ENCODE results near the gene ZNF606.

The ZNF606 gene

GRCh38 chr19:58002384-58003173 is at the start of gene ZNF606:
Gene ZNF606 (minus strand): TSS chr19:58002820. CDS start chr19:58001319, 1,501 bp downstream.
- in situ Hi-C loops (cut with MboI; ENCODE audit: low sequenced_read_pairs), result no loop called here

GRCh38 chr19:58052256-58052655 is 49.6 kb upstream of the ZNF606 start:
- in situ Hi-C loops (cut with MboI; ENCODE audit: low sequenced_read_pairs), result no loop called here

GRCh38 chr19:58047672-58048071 is 45.1 kb upstream of the ZNF606 start:
- in situ Hi-C loops (cut with MboI; ENCODE audit: low sequenced_read_pairs), result no loop called here

- in situ Hi-C loops (cut with MboI; ENCODE audit: low sequenced_read_pairs), result no loop called here
Observed at GRCh38 chr19:58046856-58047255, 44.2 kb upstream of the ZNF606 start.

- in situ Hi-C loops (cut with MboI; ENCODE audit: low sequenced_read_pairs), result no loop called here
Observed at GRCh38 chr19:58045411-58046050, 42.9 kb upstream of the ZNF606 start.

GRCh38 chr19:58044886-58045285 is 42.3 kb upstream of the ZNF606 start:
- in situ Hi-C loops (cut with MboI; ENCODE audit: low sequenced_read_pairs), result no loop called here

- in situ Hi-C loops (cut with MboI; ENCODE audit: low sequenced_read_pairs), result no loop called here
Observed at GRCh38 chr19:58044391-58044790, 41.8 kb upstream of the ZNF606 start.

GRCh38 chr19:58042495-58043340 is 40.1 kb upstream of the ZNF606 start:
- in situ Hi-C loops (cut with MboI; ENCODE audit: low sequenced_read_pairs), result no loop called here

GRCh38 chr19:58040751-58041525 is 38.3 kb upstream of the ZNF606 start:
- in situ Hi-C loops (cut with MboI; ENCODE audit: low sequenced_read_pairs), result no loop called here

GRCh38 chr19:58038688-58039204 is 36.1 kb upstream of the ZNF606 start:
- in situ Hi-C loops (cut with MboI; ENCODE audit: low sequenced_read_pairs), result no loop called here

- in situ Hi-C loops (cut with MboI; ENCODE audit: low sequenced_read_pairs), result no loop called here
Observed at GRCh38 chr19:58037927-58038687, 35.5 kb upstream of the ZNF606 start.

- in situ Hi-C loops (cut with MboI; ENCODE audit: low sequenced_read_pairs), result no loop called here
Observed at GRCh38 chr19:58035863-58036262, 33.2 kb upstream of the ZNF606 start.

- in situ Hi-C loops (cut with MboI; ENCODE audit: low sequenced_read_pairs), result no loop called here
Observed at GRCh38 chr19:58034477-58034793, 31.8 kb upstream of the ZNF606 start.

- in situ Hi-C loops (cut with MboI; ENCODE audit: low sequenced_read_pairs), result no loop called here
Observed at GRCh38 chr19:58033741-58034476, 31.3 kb upstream of the ZNF606 start, which contains the start of gene ZSCAN1. Gene ZSCAN1 (plus strand): TSS chr19:58034025. CDS start chr19:58037837, 3,812 bp downstream.

- in situ Hi-C loops (cut with MboI; ENCODE audit: low sequenced_read_pairs), result no loop called here
Observed at GRCh38 chr19:58024661-58025060, 22.0 kb upstream of the ZNF606 start.

- in situ Hi-C loops (cut with MboI; ENCODE audit: low sequenced_read_pairs), result no loop called here
Observed at GRCh38 chr19:58022283-58022660, 19.7 kb upstream of the ZNF606 start.

GRCh38 chr19:58021541-58022282 is 19.1 kb upstream of the ZNF606 start:
- in situ Hi-C loops (cut with MboI; ENCODE audit: low sequenced_read_pairs), result no loop called here

GRCh38 chr19:58020129-58020528 is 17.5 kb upstream of the ZNF606 start:
- in situ Hi-C loops (cut with MboI; ENCODE audit: low sequenced_read_pairs), result no loop called here
